Transverse colon (tissue), 4 donors: ENCODE data around the gene COPZ1. TPM values are rescaled to one million over a fixed set of nuclear protein-coding genes. Genes with fewer than 3 reads are reported as not detected.
"Not testable (repeated sequence)": the region's sequence is repeated elsewhere in the genome, so short reads cannot be mapped to it uniquely, and the experiment has no call there.

Experiments
- DNase-seq: peaks from one replicate; pipeline ENCODE4 v3.0.0-alpha.2; 2019
- H3K27ac ChIP-seq, 4 donors: fragments of 200-600 bp; sonication (generic); 2 replicates each; pipeline ENCODE4 v1.5.1; 2016 to 2018; ENCODE audit warnings: inconsistent platforms in 4 of 4
- H3K27me3 ChIP-seq: fragments of 200-600 bp; sonication (generic); 2 replicates; pipeline ENCODE4 v1.5.1; 2017; ENCODE audit warnings: inconsistent platforms
- H3K36me3 ChIP-seq, 4 donors: fragments of 200-600 bp; sonication (generic); 2 replicates each; pipeline ENCODE4 v1.5.1; 2017 to 2019; ENCODE audit warnings: inconsistent platforms in 4 of 4
- H3K4me1 ChIP-seq, 4 donors: fragments of 200-600 bp; sonication (generic); 2 replicates each; pipeline ENCODE4 v1.5.1; 2017 to 2020; ENCODE audit warnings: inconsistent platforms in 4 of 4
- H3K4me3 ChIP-seq, 4 donors: fragments of 200-600 bp; sonication (generic); 1 replicate in 1 of 4; 2 replicates in 3 of 4; pipeline versions ENCODE4 v1.5.1 to v1.6.1; 2017 to 2019; ENCODE audit warnings: inconsistent platforms in 4 of 4
- H3K9me3 ChIP-seq, 2 donors: fragments of 200-600 bp; sonication (generic); 2 replicates each; pipeline ENCODE4 v1.5.1; 2017 to 2019; ENCODE audit warnings: inconsistent platforms in 2 of 2
- CTCF ChIP-seq, 5 experiments: fragments of 200-600 bp in 3 of 5; fragments of 450-650 bp in 2 of 5; sonication (generic) in 3 of 5; IDR thresholded peaks; 1 replicate in 2 of 5; 2 replicates in 3 of 5; pipeline ENCODE4 v1.5.1; 2016 to 2017; ENCODE audit warnings: antibody characterized with exemption in 5 of 5, inconsistent platforms in 3 of 5, mild to moderate bottlenecking in 2 of 5, moderate library complexity in 1 of 5
- EP300 ChIP-seq: sonication (generic); formaldehyde crosslinking; IDR thresholded peaks from one replicate; pipeline ENCODE4 v1.6.1; 2017; ENCODE audit warnings: antibody characterized with exemption, low read depth
- POLR2A ChIP-seq: fragments of 450-650 bp; IDR thresholded peaks from one replicate; pipeline ENCODE4 v1.6.1; 2016; ENCODE audit warnings: antibody characterized with exemption, mild to moderate bottlenecking, moderate library complexity
- POLR2AphosphoS5 ChIP-seq, 3 donors: sonication (generic); formaldehyde crosslinking; IDR thresholded peaks; one replicate each; pipeline ENCODE4 v1.6.1; 2016; ENCODE audit warnings: antibody characterized with exemption in 3 of 3
- WGBS, 2 donors: methylation state at CpG; one replicate each; pipeline ENCODE4 v1.1.5; 2018; ENCODE audit warnings: low coverage in 1 of 2; 5-methylcytosine and 5-hydroxymethylcytosine counted together
- in situ Hi-C, 4 donors: fragments of 200-750 bp; cut with MboI; loops; one replicate each; pipeline versions ENCODE4 v1.15.0 to v1.15.1; 2017; ENCODE audit warnings: low sequenced_read_pairs in 3 of 4, low pct_ligation_motif_present in 1 of 4, low pct_unique_long_range_greater_than_20kb in 1 of 4
- intact Hi-C: fragments of 100-400 bp; cut with DNase I; formaldehyde crosslinking; loops from one replicate; pipeline ENCODE4 v1.15.1; 2023; ENCODE audit warnings: low total_unique reads
- total RNA-seq, 4 donors: library from RNA; depleted of rRNA; stranded (reverse); fragments of >200 nt; gene quantifications; one replicate each; pipeline ENCODE4 v1.1.0, GENCODE V29; 2016

Gene COPZ1
- total RNA-seq, 4 donors from 2014 or later: 25.8 to 79.6 (median 63.6) TPM

- Histone ChIP-seq H3K27me3 (no peaks in the 10 kb centered on the region), H3K4me1 (peaks cover 0 to 15% (median 15%) of the 10 kb centered on the region in 4 donors), H3K27ac (no peak overlapping the region), H3K9me3 (no peaks in the 10 kb centered on the region), H3K4me3 (no peak overlapping the region), H3K36me3 (no peaks in the 10 kb centered on the region)
- in situ Hi-C loops: no loop called here
- WGBS, 2 donors: 87 to 96% methylated on average over 3 to 5 of the region's 5 CpGs
- no peak for DNase-seq
- TF ChIP-seq CTCF (IDR thresholded peaks at IDR 0.05) (no peak), POLR2A (no peak), POLR2AphosphoS5 (IDR thresholded peaks at IDR 0.05) (no peak), EP300 (no peak)
- intact Hi-C loops: no loop called here
Measured at GRCh38 chr12:54321363-54321762, 3.6 kb upstream of the COPZ1 start.

DNA sequence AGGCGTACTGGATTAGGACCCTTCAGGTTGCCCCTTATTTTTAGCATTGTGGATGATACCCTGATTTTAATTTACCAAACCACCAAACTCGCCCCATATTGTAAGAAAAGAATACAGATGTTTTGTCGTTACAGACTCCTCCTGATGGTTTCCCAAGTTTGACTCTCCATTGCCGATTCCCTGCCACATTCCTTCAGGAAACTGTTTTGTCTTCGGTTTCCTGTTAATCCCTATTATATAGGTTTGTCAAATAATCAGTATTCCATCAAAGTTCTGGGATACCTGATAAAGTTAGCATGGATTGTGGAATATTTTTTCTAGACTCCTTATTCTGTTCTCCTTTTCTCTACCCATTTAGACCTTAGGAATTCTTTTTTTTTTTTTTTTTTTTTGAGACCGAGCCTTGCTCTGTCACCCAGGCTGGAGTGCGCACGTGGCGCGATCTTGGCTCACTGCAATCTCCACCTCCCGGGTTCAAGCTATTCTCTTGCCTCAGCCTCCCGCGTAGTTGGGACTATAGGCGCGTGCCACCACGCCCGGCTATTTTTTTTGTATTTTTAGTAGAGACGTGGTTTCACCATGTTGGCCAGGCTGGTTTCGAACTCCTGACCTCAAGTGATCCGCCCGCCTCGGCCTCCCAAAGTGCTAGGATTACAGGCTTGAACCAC is 645 bp downstream of the COPZ1 start:
- in situ Hi-C loops, H3K36me3 ChIP-seq, H3K27me3 ChIP-seq, H3K9me3 ChIP-seq, intact Hi-C loops, DNase-seq: not testable (repeated sequence)
- Histone ChIP-seq H3K4me1 (peaks cover 5 to 58% (median 38%) of the 10 kb centered on the region in 4 donors), H3K27ac (peak overlapping the region; percentile 91 to 93 (median 92)), H3K4me3 (peak overlapping the region; percentile 65 to 87 (median 80))
- 54 to 68% methylated on average over 12 to 22 of the region's 22 CpGs for WGBS, 2 donors
- peak in 1 of 5 experiments; percentile 11 for TF ChIP-seq CTCF (IDR thresholded peaks at IDR 0.05)

GRCh38 chr12:54328595-54329337 is 3.8 kb downstream of the COPZ1 start:
- Histone ChIP-seq H3K27me3 (no peaks in the 10 kb centered on the region), H3K9me3 (no peaks in the 10 kb centered on the region), H3K4me1 (peaks cover 9 to 68% (median 41%) of the 10 kb centered on the region in 4 donors), H3K4me3 (no peak overlapping the region), H3K36me3 (no peaks in the 10 kb centered on the region), H3K27ac (no peak overlapping the region)
- 74 to 79% methylated on average over 6 of the region's 6 CpGs for WGBS, 2 donors
- no peak for DNase-seq
- intact Hi-C loops (no loop called here), in situ Hi-C loops (no loop called here)
- TF ChIP-seq EP300: no peak
- TF ChIP-seq CTCF (IDR thresholded peaks at IDR 0.05): no peak

- Histone ChIP-seq H3K9me3 (no peaks in the 10 kb centered on the region), H3K27ac (no peak overlapping the region), H3K27me3 (no peaks in the 10 kb centered on the region), H3K4me1 (peaks cover 9 to 65% (median 37%) of the 10 kb centered on the region in 4 donors), H3K36me3 (no peaks in the 10 kb centered on the region), H3K4me3 (no peak overlapping the region)
- DNase-seq: no peak
- 76% methylated on average over 5 of the region's 5 CpGs; no CpG with 5 or more reads in 1 of the 2 donors for WGBS, 2 donors
- in situ Hi-C loops: no loop called here
- TF ChIP-seq EP300: no peak
- no peak for TF ChIP-seq CTCF (IDR thresholded peaks at IDR 0.05)
- no peak for TF ChIP-seq POLR2AphosphoS5 (IDR thresholded peaks at IDR 0.05)
- TF ChIP-seq POLR2A: no peak
- intact Hi-C loops: loop anchor here (2.0 kb wide), 1 partner anchor 29 kb away; no protein-coding TSS in a partner anchor
Measured at GRCh38 chr12:54329759-54330158, 4.8 kb downstream of the COPZ1 start.
